Occipital lobe (tissue), 2 donors: ENCODE results near the gene PIGP. TPM values are rescaled to one million over a fixed set of nuclear protein-coding genes. Genes with fewer than 3 reads are reported as not detected.
"Not testable (repeated sequence)": the region's sequence is repeated elsewhere in the genome, so short reads cannot be mapped to it uniquely, and the experiment has no call there.

Experiments
- DNase-seq: peaks from one replicate; lab custom pipeline; 2025; lab: John Stamatoyannopoulos, UW
- total RNA-seq: library from RNA; depleted of rRNA; stranded (reverse); fragments of >200 nt; gene quantifications from one replicate; pipeline ENCODE4 v1.2.3, GENCODE V29; 2014

Gene PIGP
- total RNA-seq, 1 donor from 2014 or later = 7.6 TPM

DNA sequence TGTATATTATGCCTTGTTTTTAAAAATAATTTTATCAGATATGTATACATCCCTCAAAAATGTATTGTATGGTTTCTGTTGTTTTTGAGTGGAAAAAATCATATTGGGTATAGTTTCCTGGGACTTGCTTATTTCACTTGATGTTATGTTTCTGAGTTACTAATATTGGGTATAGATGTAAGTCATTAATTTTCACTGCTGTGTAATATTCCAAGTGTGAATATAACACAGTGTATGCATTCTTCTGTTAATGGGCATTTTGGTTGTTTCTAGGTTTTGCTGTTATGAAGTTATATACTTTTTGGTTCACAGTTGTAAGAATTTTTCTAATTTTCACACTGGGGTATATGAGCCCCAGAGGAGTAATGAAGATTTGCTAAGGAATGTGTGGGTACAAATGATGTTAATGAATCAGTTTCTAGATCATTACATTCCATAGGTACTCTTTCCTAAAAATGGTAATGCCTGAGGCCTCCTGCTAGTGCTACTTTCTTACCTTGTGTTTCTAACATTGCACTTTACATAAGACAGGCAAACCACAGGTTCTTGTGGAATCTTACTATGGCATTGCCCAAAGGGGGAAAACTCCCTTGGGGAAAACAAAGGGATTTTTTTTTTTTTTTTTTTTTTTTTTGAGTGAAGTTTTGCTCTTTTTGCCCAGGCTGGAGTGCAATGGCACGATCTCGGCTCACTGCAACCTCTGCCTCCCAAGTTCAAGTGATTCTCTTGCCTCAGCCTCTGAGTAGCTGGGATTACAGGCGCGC is 3.4 kb upstream of the PIGP start:
- no peak for DNase-seq

DNA sequence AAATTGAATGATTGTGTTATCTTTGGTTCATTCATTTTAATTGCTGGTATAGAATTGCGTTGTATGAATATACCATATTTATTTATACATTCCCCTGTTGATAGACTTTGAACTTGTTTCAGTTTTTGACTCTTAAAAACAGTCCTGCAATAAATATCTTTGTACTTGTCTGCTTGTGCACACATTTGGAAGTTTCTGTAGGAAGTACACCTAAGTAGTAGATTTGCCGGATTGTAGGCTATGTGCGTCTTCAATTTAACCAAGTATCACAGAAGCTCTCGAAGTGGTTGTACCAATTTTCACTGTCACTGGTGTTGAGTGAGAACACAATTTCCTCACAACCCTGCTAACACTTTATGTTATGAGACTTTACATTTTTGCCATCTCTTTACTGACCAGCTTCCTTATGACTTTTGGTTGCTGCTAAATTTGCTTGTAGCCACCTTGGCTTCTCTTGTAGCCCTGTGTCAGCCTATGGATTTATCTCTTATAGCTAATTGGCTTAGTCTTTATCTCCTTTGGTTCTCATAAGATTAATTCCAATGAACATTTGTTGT is 2.4 kb upstream of the PIGP start:
- no peak for DNase-seq

DNA sequence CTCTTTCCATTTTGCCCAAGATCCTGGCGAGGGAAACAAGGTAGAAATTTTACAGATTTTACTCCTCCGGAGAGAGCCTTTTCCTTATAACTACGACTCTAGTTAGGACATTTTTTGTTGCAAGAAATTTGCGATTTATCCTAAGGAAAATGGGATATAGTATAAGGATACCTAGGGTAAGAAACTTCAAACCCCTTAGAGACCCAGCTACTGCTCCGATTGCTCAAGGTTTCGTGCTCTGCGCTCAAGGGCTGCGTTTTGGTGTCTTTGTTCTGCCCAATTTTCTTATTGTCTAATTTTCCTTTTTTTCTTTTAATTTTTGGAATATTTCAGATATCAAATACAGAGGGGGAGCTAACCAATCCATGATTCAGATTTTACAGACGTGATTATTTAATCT is 1.7 kb upstream of the PIGP start:
- DNase-seq = no peak

DNA sequence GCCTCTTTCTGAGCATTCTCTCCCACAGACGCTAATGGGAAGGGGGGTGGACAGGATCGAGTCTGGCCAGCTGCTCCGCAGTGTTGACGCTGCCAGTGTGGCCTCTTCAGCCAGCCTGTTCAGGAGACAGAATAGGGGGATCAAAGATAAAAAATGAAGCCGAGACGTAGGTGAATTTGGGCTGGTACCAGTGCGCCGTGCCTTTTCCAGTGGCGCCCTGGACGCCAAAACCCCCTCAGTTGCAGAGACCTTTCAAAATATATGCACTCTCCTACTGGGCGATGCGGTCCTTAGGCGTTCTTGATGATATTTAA is 1.3 kb upstream of the PIGP start:
- no peak for DNase-seq

- peak; percentile 65 for DNase-seq
Observed at GRCh38 chr21:37073417-37074196, 736 bp upstream of the PIGP start.

DNA sequence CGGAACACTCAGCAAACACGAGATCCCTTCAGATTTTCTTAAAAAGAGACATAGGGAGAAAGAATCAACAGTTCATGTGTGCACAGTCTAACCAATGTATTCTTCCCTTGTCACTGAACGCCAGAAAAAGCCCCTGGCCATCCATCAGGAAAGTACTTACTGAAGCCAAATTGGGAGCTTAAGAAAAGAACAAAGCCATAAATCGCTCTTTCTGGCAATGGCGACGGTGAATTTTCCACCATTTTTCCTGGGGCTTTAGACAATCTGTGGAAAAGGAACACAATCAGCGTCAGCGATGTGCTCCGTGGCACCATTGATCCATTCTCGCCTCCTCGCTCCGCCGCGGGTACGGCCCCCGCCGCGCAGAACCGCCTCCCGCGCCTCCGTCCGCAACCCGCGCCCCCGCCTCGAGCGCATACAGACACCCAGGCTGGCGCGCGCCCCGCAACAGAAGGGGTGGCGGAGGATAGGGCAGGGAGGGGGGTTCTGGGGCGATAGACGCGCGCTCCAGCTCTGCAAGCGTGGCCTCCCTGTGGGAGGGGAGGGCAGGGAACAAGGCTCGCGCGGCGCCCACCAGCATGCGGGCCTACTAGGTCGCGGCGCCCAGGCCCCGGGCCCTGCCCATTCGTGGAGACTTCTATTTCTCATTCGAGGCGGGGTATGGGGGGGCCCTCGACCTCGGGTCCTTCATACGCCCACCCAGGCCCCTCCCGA is 440 bp downstream of the PIGP start:
- peak; percentile 88 for DNase-seq

- peak; percentile 24 for DNase-seq
Observed at GRCh38 chr21:37071561-37072273, 1.2 kb downstream of the PIGP start.

DNA sequence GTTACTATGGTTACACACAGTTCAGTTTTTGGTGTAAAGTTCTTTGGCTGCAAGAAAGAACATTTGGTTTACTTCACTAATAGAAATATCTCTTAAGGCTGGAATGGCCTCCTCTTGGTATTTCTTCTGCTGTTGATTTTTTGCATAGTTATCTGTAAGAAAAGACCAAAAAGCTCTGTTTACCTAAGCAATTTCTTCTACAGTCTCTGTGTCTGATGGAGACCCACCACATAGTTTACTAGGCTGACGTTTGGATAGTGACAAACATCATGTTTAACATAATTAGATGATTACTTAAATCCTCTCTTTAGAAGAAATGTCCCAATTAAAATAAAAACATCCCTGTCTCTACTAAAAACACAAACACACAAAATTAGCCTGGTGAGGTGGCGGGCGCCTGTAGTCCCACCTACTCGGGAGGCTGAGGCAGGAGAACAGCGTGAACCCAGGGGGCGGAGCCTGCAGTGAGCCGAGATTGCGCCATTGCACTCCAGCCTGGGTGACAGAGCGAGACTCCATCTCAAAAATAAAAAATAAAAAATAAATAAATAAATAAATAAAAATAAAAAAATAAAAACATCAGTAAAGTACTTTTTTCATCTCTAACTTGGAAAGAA is 7.2 kb downstream of the PIGP start:
- no peak for DNase-seq

DNA sequence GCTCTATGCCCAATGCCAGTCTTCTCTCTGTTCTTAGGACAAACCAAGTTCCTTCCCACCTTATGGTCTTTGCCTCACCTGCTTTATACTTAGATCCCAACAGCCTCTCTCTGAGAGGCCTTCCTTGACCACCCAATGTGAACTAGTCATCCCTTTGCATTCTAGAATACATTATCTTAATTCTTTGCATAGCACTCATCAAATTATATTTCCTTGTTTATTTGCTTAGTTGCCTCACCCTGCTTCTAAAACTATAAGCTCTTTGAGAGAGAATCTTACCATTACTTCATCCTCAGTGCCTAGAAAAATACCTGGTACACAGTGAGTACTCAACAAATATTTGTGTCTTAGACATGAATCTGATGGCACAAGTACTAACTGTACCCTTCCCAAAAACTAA is 8.0 kb downstream of the PIGP start:
- no peak for DNase-seq

DNA sequence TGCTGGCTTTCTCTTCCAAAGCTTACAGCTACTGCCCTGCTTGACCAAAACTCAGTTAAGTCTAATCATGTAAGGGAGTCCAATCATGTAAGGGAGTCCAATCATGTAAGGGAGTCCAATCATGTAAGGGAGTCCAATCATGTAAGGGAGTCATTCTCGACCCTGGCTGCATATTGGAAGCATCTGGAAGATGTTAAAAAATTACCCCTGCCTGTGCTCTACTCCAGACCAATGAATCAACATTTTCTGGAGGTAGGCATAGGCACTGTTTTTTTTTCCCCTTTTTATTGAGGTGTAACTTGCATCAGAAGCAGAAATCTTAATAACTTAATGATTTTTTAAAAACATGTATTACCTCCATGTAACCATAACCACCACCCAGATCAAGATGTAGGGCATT is 9.4 kb downstream of the PIGP start:
- no peak for DNase-seq

DNA sequence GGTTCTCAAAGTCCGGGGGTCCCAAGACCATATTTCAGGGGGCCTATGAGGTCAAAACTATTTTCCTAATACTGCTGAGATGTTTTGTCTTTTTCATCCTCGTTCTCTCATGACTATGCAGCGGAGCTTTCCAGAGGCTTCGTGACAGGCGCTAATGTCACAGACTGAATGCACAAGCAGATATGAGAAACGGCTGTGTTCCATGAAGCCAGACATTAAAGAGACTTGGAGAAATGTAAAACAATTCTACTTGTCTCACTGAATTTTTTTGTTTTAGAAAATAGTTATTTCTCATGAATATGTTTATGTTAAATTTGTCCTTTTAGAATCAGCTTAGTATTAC is 10.3 kb downstream of the PIGP start:
- no peak for DNase-seq

DNA sequence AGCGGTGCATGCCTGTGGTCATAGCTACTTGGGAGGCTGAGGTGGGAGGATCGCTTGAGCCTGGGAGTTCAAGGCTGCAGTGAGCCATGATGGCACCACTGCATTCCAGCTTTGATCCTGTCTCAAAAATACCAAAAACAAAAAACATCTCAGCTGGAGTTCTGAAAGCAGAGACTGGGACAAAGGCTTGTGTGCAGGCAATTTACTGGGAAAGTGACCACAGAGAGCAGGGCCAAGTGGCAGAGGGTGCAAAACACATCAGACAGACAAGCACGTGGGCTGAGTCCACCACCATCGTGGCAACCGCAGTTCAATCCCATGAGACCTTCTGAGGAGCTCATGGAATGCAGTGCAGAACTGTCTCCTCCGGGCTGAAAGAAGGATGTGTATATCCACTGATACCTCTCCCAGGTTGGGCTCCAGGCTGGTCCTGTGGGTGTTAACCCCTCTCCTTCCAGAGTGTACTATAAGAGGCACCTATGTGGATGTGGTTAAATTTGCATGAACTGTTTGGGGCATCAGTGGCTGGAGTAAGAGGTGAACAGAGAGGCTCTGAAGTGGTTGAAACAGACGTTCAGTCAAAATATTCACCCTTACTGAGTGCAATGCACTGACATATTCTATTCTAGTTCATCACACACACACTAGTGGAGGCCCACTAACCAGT is 10.8 kb downstream of the PIGP start:
- no peak for DNase-seq

DNA sequence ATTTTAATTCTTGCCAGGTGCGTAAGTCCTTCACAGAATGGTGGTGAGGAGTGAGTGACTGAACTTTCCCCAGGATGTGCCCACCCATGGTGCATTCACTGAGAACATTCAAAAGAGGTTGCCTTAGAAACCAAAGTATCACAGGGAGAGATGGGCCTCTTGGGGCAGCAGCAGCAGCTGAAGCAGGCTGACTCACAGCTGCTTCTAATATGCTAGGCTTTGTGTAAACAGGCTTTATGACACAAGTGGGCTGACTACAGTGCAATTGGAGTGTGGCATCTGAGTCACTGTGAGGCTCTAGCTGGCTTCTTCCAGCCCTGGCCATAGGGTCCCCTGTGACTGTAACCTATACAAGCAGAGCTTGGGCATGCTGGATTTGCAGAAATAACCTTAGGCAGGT is 12.6 kb downstream of the PIGP start:
- DNase-seq = peak; percentile 62

DNA sequence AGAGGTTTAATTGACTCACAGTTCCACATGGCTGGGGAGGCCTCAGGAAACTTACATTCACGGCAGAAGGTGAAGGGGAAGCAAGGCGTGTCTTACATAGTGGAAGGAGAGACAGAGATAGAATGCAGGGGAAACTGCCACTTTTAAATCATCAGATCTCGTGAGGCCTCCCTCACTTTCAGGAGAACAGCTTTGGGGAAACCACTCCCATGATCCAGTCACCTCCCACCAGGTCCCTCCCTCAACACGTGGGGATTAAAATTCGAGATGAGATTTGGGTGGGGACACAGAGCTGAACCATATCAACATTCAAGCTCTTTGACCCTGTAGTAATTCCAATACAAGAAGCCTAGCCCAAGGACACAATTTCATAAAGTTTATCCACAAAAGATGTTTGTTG is 13.7 kb downstream of the PIGP start:
- DNase-seq = no peak

DNA sequence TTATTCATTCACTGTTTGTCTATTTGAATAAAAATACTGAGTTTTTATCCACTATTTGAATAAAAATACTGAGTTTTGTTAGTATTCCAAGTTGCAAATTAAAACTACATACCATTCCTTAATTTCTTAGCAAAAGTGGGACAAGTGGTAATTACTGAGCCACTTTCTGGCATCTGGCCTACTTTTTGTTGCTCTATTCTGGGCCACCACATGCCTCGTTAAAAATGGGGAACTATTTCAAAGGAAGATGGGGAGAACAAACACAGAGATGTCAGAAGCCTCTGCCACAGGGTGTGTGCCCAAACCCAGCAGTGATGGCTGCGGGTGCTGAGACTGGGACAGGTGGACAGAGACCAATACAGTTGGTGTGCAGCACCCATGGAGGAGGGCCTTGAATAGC is 14.6 kb downstream of the PIGP start:
- DNase-seq = no peak

DNA sequence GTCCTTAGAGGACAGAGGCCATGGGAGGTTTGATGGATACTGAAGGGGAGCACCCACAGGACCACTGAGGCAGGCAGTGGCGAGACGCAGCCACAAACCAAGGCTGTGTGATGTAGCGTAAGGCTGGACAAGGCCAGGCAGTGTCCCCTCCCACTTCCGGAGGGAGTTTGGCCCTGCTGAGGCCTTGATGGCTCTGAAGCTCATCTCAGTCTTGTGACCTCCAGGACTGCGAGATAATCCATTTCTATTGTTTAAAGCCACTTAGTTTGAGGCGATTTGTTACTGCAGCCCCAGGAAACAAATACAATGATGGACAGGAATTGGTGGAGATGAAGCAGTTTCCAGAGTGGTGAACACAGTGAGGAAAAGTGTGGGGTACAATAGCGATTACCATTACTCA is 15.3 kb downstream of the PIGP start:
- no peak for DNase-seq

DNA sequence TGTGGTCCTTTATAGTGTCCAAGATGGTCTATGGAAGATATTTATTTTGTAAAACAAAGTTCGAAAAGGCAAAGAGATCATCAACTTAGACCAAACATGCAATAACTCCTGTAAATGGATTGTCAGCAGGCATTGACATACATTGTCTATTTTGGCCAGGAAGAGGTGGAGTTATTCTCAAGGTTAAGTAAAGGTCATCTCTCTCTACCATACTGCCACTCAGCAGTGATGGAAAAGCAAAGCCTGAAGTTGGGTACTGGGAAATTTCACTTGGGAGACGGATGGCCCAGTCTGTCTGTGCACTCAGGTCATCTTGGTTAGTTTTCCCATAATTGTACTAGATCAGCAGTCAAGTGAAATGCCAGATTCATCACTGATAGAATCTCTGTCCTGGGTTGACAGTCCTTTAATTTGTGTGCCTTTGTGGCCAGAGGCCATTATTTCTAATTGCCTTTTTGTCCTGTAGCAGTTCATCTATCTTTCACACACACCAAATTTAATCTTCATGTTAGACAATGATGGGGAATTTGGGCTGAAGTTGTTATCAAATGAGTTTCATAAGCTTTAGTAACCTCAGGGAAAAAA is 17.5 kb downstream of the PIGP start:
- DNase-seq = no peak

- DNase-seq = not testable (repeated sequence)
Observed at GRCh38 chr21:37049741-37050140, 23.1 kb downstream of the PIGP start.

- no peak for DNase-seq
Observed at GRCh38 chr21:37047079-37047478, 25.8 kb downstream of the PIGP start.

DNA sequence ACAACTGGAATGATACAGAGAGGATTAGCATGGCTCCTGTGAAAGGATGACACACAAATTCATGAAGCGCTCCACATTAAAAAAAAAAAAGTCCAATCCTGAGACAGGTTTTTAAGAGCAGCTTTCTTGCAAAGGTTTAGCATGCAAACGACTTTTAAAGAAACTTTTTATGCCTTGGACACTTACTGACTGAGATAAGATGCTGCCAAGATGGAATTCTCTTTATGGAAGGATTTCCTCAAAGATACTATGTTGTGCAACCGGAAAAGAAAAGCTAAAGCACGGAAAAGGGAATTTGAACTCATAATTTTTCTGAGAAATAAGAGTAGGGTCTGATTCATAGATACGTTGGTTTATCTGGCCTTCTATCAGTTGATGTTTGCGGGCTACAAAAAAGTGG is 27.3 kb downstream of the PIGP start:
- no peak for DNase-seq
